Neural cell (in vitro differentiated cells): ENCODE measurements around the gene GSTT2B. TPM values are rescaled to one million over a fixed set of nuclear protein-coding genes. Genes with fewer than 3 reads are reported as not detected.

Source experiments
- H2AFZ ChIP-seq: fragments of 200-600, 300-800 bp; sonication (generic), shearing (Covaris generic); 2 replicates; pipeline ENCODE4 v1.6.0; 2014; ENCODE audit warnings: low read depth, mild to moderate bottlenecking, antibody characterized with exemption, low read length, moderate library complexity
- H3F3A ChIP-seq: fragments of 200-600 bp; shearing (Covaris generic); 2 replicates; pipeline ENCODE4 v1.6.1; 2016; ENCODE audit warnings: mild to moderate bottlenecking, moderate library complexity, mixed read lengths, antibody characterized with exemption, low read length; ENCODE audit not compliant: insufficient read depth, poor library complexity, severe bottlenecking
- H3K27ac ChIP-seq: fragments of 200-600, 300-800 bp; sonication (generic), shearing (Covaris generic); 2 replicates; pipeline ENCODE4 v1.5.1; 2014; ENCODE audit warnings: mild to moderate bottlenecking, low read length, moderate library complexity
- H3K27me3 ChIP-seq: fragments of 300-800, 200-600 bp; sonication (generic), shearing (Covaris generic); 2 replicates; pipeline ENCODE4 v1.6.0; 2014; ENCODE audit warnings: mild to moderate bottlenecking, low read depth, low read length, moderate library complexity; ENCODE audit not compliant: insufficient read depth
- H3K36me3 ChIP-seq: fragments of 300-800, 200-600 bp; sonication (generic), shearing (Covaris generic); 2 replicates; pipeline ENCODE4 v1.5.1; 2014; ENCODE audit warnings: mild to moderate bottlenecking, antibody characterized with exemption, low read length, moderate library complexity; ENCODE audit not compliant: insufficient read depth
- H3K4me2 ChIP-seq: fragments of 300-800, 200-600 bp; sonication (generic), shearing (Covaris generic); 2 replicates; pipeline ENCODE4 v1.6.0; 2014; ENCODE audit warnings: mild to moderate bottlenecking, low read length
- H3K4me3 ChIP-seq: fragments of 300-800, 200-600 bp; sonication (generic), shearing (Covaris generic); 2 replicates; pipeline ENCODE4 v1.5.1; 2014; ENCODE audit warnings: mild to moderate bottlenecking, low read length, moderate library complexity
- H3K79me2 ChIP-seq: fragments of 200-600 bp; shearing (Covaris generic); replicated peaks from 2 replicates; pipeline ENCODE4 v1.6.0; 2014; ENCODE audit warnings: mild to moderate bottlenecking, low read length, moderate library complexity; ENCODE audit not compliant: insufficient read depth
- H3K9ac ChIP-seq: fragments of 300-800, 200-600 bp; sonication (generic), shearing (Covaris generic); 2 replicates; pipeline ENCODE4 v1.6.1; 2016; ENCODE audit warnings: mild to moderate bottlenecking, low read length, mixed read lengths
- H3K9me2 ChIP-seq: fragments of 200-600 bp; shearing (Covaris generic); 2 replicates; pipeline ENCODE4 v1.6.1; 2016; ENCODE audit warnings: mild to moderate bottlenecking, low read length, mixed read lengths; ENCODE audit not compliant: insufficient read depth
- H3K9me3 ChIP-seq: fragments of 200-600, 300-800 bp; sonication (generic), shearing (Covaris generic); 2 replicates; pipeline ENCODE4 v1.6.1; 2016; ENCODE audit warnings: mild to moderate bottlenecking, mixed run types, low read length, moderate library complexity, mixed read lengths
- H4K20me1 ChIP-seq: fragments of 200-600 bp; shearing (Covaris generic); 2 replicates; pipeline ENCODE4 v1.6.1; 2016; ENCODE audit warnings: mild to moderate bottlenecking, mixed run types; ENCODE audit not compliant: insufficient read depth
- CTCF ChIP-seq: fragments of 450-650 bp; IDR thresholded peaks from 2 replicates; pipeline ENCODE4 v1.5.1; 2014; ENCODE audit warnings: antibody characterized with exemption, mild to moderate bottlenecking, moderate library complexity; ENCODE audit not compliant: poor library complexity, severe bottlenecking
- EP300 ChIP-seq: fragments of 450-650 bp; conservative IDR thresholded peaks from 2 replicates; pipeline ENCODE4 v1.6.1; 2014; ENCODE audit warnings: antibody characterized with exemption, mild to moderate bottlenecking, moderate library complexity; ENCODE audit not compliant: poor library complexity, severe bottlenecking
- EZH2 ChIP-seq: fragments of 200-600, 300-800 bp; shearing (Covaris generic), sonication (generic); IDR thresholded peaks from 2 replicates; pipeline ENCODE4 v1.6.1; 2014; ENCODE audit warnings: antibody characterized with exemption, low read length, borderline replicate concordance, mild to moderate bottlenecking; ENCODE audit not compliant: insufficient read depth, poor library complexity, severe bottlenecking
- MXI1 ChIP-seq: fragments of 450-650 bp; conservative IDR thresholded peaks from 2 replicates; pipeline ENCODE4 v1.6.1; 2014; ENCODE audit warnings: antibody characterized with exemption, mild to moderate bottlenecking; ENCODE audit not compliant: poor library complexity, severe bottlenecking
- POLR2AphosphoS5 ChIP-seq: IDR thresholded peaks from 2 replicates; pipeline ENCODE4 v1.6.1; 2012
- RAD21 ChIP-seq: fragments of 450-650 bp; conservative IDR thresholded peaks from 2 replicates; pipeline ENCODE4 v1.6.1; 2014; ENCODE audit warnings: antibody characterized with exemption, mild to moderate bottlenecking, moderate library complexity
- REST ChIP-seq: IDR thresholded peaks from 2 replicates; pipeline ENCODE4 v1.6.1; 2012; ENCODE audit warnings: borderline replicate concordance
- SMC3 ChIP-seq: fragments of 450-650 bp; conservative IDR thresholded peaks from 2 replicates; pipeline ENCODE4 v1.6.1; 2014; ENCODE audit warnings: antibody characterized with exemption, mild to moderate bottlenecking, moderate library complexity; ENCODE audit not compliant: poor library complexity
- TAF1 ChIP-seq: IDR thresholded peaks from 2 replicates; pipeline ENCODE4 v1.6.1; 2012; ENCODE audit warnings: low read depth
- polyA plus RNA-seq: library from polyadenylated mRNA; depleted of rRNA; stranded (reverse); fragments of >200 nt; gene quantifications from 2 replicates; pipeline ENCODE4 v1.2.3, GENCODE V29; 2014

Gene GSTT2B
- polyA plus RNA-seq, 1 donor from 2014 or later = not detected

DNA sequence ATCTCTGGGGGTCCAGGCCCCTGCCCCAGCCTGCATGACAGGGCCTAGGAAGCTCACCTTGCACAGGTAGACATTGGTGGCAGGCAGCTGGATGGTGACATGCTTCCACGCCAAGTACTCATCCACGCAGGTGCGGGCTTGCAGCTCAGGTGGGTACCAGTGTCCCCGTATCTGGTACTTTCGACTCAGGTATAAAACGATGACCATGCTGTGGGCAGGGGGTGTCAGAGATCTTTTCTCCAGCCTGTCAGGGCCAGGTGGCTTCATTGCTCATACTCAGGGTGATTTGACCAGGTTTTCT is 45.9 kb upstream of the GSTT2B start:
- Histone ChIP-seq H3K79me2 (peaks cover 5% of the 10 kb centered on the region), H3K4me2 (no peak overlapping the region), H3K4me3 (no peak overlapping the region), H3F3A (no peaks in the 10 kb centered on the region), H3K27ac (no peak overlapping the region), H3K9me2 (no peaks in the 10 kb centered on the region), H3K9me3 (no peaks in the 10 kb centered on the region), H2AFZ (no peak overlapping the region), H3K27me3 (no peaks in the 10 kb centered on the region), H3K9ac (no peak overlapping the region), H4K20me1 (no peaks in the 10 kb centered on the region), H3K36me3 (no peaks in the 10 kb centered on the region)
- TF ChIP-seq POLR2AphosphoS5 = no peak
- no peak for TF ChIP-seq MXI1
- TF ChIP-seq SMC3 = no peak
- no peak for TF ChIP-seq TAF1
- no peak for TF ChIP-seq EP300
- TF ChIP-seq REST = no peak
- TF ChIP-seq EZH2 = no peak
- no peak for TF ChIP-seq CTCF
- TF ChIP-seq RAD21 = no peak

DNA sequence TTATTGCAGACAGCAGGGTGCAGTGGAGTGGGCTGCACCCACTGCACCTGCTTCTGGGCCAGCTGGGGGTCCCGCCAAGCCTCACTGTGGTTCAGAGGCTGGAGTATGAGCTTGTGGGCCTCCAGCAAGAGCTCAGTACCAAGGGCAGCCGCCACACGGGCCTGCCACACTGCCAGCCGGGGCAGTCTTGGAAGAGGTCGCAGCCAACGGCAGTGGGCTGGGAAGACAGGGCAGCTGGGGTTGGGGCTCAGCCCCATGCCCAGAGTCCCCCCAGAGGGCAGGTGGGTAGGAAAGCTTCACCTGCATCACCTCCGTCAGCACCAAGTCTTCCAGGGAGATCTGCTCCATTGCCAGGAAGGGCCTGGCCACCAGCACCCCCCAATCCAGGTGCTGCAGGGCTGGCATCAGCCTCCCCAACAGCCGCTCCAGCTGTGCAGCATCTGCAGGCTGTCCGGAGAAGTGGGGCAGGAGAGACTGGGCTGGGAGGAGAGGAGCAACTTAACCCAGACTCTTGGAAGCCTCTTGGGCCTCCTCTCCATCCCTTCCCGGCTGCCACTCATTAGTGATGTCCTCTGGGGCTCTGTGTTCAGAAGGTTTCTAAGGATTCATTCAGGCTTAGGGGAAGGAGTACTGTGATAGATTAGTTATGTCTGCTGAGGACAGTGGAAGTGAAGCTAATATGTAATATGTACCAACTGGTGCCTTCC is 45.4 kb upstream of the GSTT2B start:
- Histone ChIP-seq H2AFZ (no peak overlapping the region), H3K79me2 (no peaks in the 10 kb centered on the region), H3K27me3 (no peaks in the 10 kb centered on the region), H3F3A (no peaks in the 10 kb centered on the region), H3K9me2 (no peaks in the 10 kb centered on the region), H3K27ac (no peak overlapping the region), H3K4me3 (no peak overlapping the region), H3K36me3 (no peaks in the 10 kb centered on the region), H3K4me2 (no peak overlapping the region), H4K20me1 (no peaks in the 10 kb centered on the region), H3K9ac (no peak overlapping the region), H3K9me3 (no peaks in the 10 kb centered on the region)
- TF ChIP-seq POLR2AphosphoS5 (no peak), RAD21 (no peak), EZH2 (no peak), MXI1 (no peak), CTCF (no peak), TAF1 (no peak), REST (no peak), EP300 (no peak), SMC3 (no peak)
